ENCODE measurements around the gene FOLH1. TPM values are rescaled to one million over a fixed set of nuclear protein-coding genes. Genes with fewer than 3 reads are reported as not detected.
"Not testable (repeated sequence)": the region's sequence is repeated elsewhere in the genome, so short reads cannot be mapped to it uniquely, and the experiment has no call there.

Gene FOLH1
- total and polyA plus RNA-seq, 2 of the 8 experiments (the other 6 are each of a cell fraction or from before 2014, with no cell fraction given), result 0.56 TPM; not detected in 1

- H3K18ac ChIP-seq (ENCODE audit: extremely low read depth, low read length); H2BK12ac ChIP-seq (ENCODE audit: low read depth, low read length); H3K79me2 ChIP-seq (ENCODE audit: control insufficient read depth in 1 of 2, insufficient read depth in 2 of 2, low read length in 2 of 2); H2BK5ac ChIP-seq (ENCODE audit: low read depth, low read length); H3K4me2 ChIP-seq (ENCODE audit: insufficient read depth in 1 of 2, low read depth in 2 of 2, low read length in 2 of 2); H3K36me3 ChIP-seq (ENCODE audit: control insufficient read depth in 2 of 4, insufficient read depth in 4 of 4, low read length in 3 of 4); H3K79me1 ChIP-seq (ENCODE audit: low read depth, low read length); H2AK5ac ChIP-seq (ENCODE audit: low read depth, low read length); H3K14ac ChIP-seq (ENCODE audit: insufficient read length); H2BK120ac ChIP-seq (replicated peaks; ENCODE audit: low read depth, low read length); H3K4me1 ChIP-seq (replicated peaks in 1 of 4; ENCODE audit: control insufficient read depth in 3 of 4, insufficient read depth in 4 of 4, low read length in 3 of 4); H4K5ac ChIP-seq (ENCODE audit: insufficient read length, low read depth, low read length); H3K27ac ChIP-seq (ENCODE audit: low read depth, low read length); POLR2A ChIA-PET (ENCODE audit: partially characterized antibody); H3K9ac ChIP-seq (replicated peaks in 1 of 4; ENCODE audit: extremely low read depth in 1 of 4, low read depth in 3 of 4, low read length in 3 of 4); H2AFZ ChIP-seq (ENCODE audit: low read length); H3K27me3 ChIP-seq (replicated peaks in 1 of 4; ENCODE audit: control insufficient read depth in 3 of 4, extremely low read depth in 1 of 4, insufficient read depth in 3 of 4, low read length in 3 of 4); FAIRE-seq; H4K8ac ChIP-seq (ENCODE audit: extremely low read depth, insufficient read depth, low read length); H4K91ac ChIP-seq (replicated peaks; ENCODE audit: insufficient read length, low read length); H4K20me1 ChIP-seq (replicated peaks in 1 of 2; ENCODE audit: control insufficient read depth in 1 of 2, insufficient read depth in 2 of 2, low read length in 2 of 2); H2BK15ac ChIP-seq (ENCODE audit: low read length); DNase-seq (ENCODE audit: low read depth in 1 of 2, low spot score in 2 of 2); H3K56ac ChIP-seq (replicated peaks; ENCODE audit: insufficient read length, low read depth, low read length); H2BK20ac ChIP-seq (ENCODE audit: low read length); H3K23me2 ChIP-seq (ENCODE audit: low read depth, low read length); H3K4me3 ChIP-seq (ENCODE audit: extremely low read depth in 1 of 4, insufficient read depth in 2 of 4, low read depth in 3 of 4, low read length in 4 of 4); H3K23ac ChIP-seq (ENCODE audit: insufficient read length); H3K4ac ChIP-seq (replicated peaks; ENCODE audit: insufficient read length, low read depth, low read length): not testable (repeated sequence)
- 93% methylated on average over 10 of the region's 24 CpGs; no CpG with 5 or more reads in 1 of the 2 experiments for whole genome bisulfite sequencing, 2 experiments (ENCODE audit: extremely low coverage in 1 of 2, insufficient coverage in 1 of 2, insufficient read length in 1 of 2, insufficient replicate concordance in 2 of 2, low coverage in 1 of 2, low lambda C conversion rate in 2 of 2, missing lambda C conversion rate in 1 of 2)
- H3K9me3 ChIP-seq (ENCODE audit: insufficient read depth in 2 of 2, low read depth in 1 of 2, low read length in 1 of 2), result peaks cover 35 to 57% of the 10 kb centered on the region in 2 experiments
- CTCF ChIA-PET (ENCODE audit: partially characterized antibody), result interaction anchor here (0.6 kb wide), 1 partner anchor 968 kb away, joined by 3 read pairs; no protein-coding TSS in a partner anchor
Measured at GRCh38 chr11:49102356-49102755, 106.0 kb downstream of the FOLH1 start.

Other genes with a start within 250 kb of the FOLH1 start
- gene TRIM51G, start 224.7 kb downstream of the FOLH1 start, total RNA-seq (2021; fragmentation: NEBNext Ultra II Directional; extraction: Animal tissue kit (Norgen Biotek cat#: 25700)), result not detected in 2 replicates
- not detected in 2 replicates for gene TRIM51G, start 224.7 kb downstream of the FOLH1 start, polyA plus RNA-seq (2011; rRNA removed)
- not detected in 2 replicates for gene TRIM49B, start 179.8 kb downstream of the FOLH1 start, total RNA-seq (2021; fragmentation: NEBNext Ultra II Directional; extraction: Animal tissue kit (Norgen Biotek cat#: 25700))
- gene TRIM49B, start 179.8 kb downstream of the FOLH1 start, polyA plus RNA-seq (2011; rRNA removed), result not detected in 2 replicates
- not detected in 2 replicates for gene TRIM64C, start 149.5 kb downstream of the FOLH1 start, total RNA-seq (2021; fragmentation: NEBNext Ultra II Directional; extraction: Animal tissue kit (Norgen Biotek cat#: 25700))
- not detected in 2 replicates for gene TRIM64C, start 149.5 kb downstream of the FOLH1 start, polyA plus RNA-seq (2011; rRNA removed)

All from H1 (cell line).